ENCODE data around the gene GLB1L3.

- TF ChIP-seq, protein P1, sequence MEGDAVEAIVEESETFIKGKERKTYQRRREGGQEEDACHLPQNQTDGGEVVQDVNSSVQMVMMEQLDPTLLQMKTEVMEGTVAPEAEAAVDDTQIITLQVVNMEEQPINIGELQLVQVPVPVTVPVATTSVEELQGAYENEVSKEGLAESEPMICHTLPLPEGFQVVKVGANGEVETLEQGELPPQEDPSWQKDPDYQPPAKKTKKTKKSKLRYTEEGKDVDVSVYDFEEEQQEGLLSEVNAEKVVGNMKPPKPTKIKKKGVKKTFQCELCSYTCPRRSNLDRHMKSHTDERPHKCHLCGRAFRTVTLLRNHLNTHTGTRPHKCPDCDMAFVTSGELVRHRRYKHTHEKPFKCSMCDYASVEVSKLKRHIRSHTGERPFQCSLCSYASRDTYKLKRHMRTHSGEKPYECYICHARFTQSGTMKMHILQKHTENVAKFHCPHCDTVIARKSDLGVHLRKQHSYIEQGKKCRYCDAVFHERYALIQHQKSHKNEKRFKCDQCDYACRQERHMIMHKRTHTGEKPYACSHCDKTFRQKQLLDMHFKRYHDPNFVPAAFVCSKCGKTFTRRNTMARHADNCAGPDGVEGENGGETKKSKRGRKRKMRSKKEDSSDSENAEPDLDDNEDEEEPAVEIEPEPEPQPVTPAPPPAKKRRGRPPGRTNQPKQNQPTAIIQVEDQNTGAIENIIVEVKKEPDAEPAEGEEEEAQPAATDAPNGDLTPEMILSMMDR (IDR thresholded peaks at IDR 0.05; ENCODE audit: poor library complexity): no peak
- no peak for TF ChIP-seq EZH2 (IDR thresholded peaks at IDR 0.05; ENCODE audit: borderline replicate concordance)
Measured at GRCh38 chr11:134292661-134293060, 16.5 kb downstream of the GLB1L3 start.

Measured in hepatocyte (in vitro differentiated cells).